ENCODE results near the gene LRFN2.

The LRFN2 gene

DNA sequence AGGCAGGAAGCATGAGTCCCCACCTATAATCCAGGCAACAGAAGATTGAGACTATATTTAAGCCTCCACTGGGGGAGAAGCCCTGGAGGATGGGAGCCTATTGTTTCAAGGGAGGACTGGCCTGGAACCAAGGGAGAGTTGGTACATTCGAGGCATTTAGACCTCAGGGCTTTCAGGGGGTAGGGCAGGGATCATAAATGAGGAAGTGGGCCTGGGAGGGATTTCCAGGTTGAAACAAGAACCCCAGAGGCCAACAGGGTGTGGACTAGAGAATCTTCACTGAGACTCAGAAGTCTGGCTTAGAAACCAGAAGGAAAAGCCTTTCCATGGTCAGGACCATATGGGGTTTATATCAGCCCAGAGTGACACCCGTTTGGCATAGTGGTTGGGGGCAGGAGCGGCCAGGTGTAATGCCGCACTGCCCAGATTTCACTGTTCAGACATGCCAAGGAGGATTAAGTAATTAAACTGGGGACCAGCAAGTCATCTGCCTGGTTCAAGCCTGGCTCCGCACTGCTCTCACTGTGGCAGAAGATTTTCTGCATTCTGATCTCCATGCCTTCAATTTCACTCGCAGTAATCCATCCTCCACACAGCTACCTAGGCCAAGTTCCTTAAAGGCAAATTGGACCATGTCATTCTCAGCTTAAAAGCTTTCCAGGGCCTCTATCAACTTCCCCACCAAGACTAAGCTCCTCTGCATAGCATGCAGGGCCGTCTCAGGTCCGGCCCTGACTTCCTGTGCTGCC lies 17.8 kb downstream of the LRFN2 start:
- in situ Hi-C loops (cut with HindIII; ENCODE audit: low sequenced_read_pairs), result no loop called here
- DNase-seq (ENCODE audit: low read depth, low spot score), result no peak
- TF ChIP-seq, protein P1, sequence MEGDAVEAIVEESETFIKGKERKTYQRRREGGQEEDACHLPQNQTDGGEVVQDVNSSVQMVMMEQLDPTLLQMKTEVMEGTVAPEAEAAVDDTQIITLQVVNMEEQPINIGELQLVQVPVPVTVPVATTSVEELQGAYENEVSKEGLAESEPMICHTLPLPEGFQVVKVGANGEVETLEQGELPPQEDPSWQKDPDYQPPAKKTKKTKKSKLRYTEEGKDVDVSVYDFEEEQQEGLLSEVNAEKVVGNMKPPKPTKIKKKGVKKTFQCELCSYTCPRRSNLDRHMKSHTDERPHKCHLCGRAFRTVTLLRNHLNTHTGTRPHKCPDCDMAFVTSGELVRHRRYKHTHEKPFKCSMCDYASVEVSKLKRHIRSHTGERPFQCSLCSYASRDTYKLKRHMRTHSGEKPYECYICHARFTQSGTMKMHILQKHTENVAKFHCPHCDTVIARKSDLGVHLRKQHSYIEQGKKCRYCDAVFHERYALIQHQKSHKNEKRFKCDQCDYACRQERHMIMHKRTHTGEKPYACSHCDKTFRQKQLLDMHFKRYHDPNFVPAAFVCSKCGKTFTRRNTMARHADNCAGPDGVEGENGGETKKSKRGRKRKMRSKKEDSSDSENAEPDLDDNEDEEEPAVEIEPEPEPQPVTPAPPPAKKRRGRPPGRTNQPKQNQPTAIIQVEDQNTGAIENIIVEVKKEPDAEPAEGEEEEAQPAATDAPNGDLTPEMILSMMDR (IDR thresholded peaks at IDR 0.05; ENCODE audit: low read depth, low read length), result no peak
- no peak overlapping the region for H3K4me3 ChIP-seq (ENCODE audit: low read depth, low read length)

DNA sequence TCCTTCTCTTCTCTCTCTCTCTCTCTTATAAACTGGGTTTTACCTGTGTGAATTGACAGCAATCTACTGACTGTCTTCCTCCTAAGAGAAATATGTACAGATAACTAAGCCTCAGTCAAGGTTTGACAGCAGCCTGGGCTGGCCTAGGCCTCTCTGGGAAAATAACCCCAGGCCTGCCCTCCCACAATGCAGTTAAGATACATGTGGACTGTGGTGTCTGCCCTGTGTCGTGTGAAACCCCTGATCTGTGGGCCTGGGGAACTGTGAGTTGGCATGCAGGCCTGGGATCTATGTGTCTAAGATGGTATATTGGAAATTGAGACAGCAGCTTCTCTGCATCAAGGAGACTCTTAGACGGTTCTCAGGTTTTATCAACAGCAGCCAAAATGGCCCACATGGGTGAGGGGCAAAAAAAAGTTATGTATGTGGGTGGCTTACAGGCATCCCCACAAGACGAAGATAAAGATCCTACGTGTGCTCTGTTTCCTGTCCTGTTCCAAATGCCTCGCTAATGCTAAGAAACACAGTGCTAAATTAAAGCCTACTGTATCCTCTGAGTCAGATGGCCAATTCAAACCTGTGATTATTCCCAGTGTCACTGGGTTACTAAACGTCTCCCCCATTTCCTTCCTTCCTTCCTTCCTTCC lies 19.0 kb downstream of the LRFN2 start:
- in situ Hi-C loops (cut with HindIII; ENCODE audit: low sequenced_read_pairs), result no loop called here
- TF ChIP-seq, protein P1 (IDR thresholded peaks at IDR 0.05; ENCODE audit: low read depth, low read length), result no peak
- no peak overlapping the region for H3K4me3 ChIP-seq (ENCODE audit: low read depth, low read length)
- DNase-seq (ENCODE audit: low read depth, low spot score), result no peak

DNA sequence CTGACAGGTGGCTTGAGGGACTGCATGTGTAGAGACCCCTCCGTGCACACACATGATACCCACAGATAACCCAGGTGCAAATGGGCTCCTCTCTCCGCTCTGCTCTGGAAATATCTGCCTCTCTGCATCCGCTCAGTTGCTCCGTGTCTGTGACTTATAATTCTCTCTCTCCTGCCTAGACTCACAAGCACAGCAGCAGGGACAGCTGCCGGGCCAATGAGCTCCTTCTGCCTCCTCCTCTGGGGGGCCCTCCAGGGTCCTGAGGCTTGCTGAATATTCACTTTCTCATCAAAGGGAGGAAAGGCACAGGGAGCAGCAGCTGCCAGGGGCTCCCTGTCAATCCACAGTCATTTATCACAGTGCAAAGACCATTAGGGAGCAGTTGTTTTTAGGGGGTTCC lies 24.1 kb downstream of the LRFN2 start:
- in situ Hi-C loops (cut with HindIII; ENCODE audit: low sequenced_read_pairs), result no loop called here
- no peak for DNase-seq (ENCODE audit: low read depth, low spot score)
- H3K4me3 ChIP-seq (ENCODE audit: low read depth, low read length), result no peak overlapping the region
- TF ChIP-seq, protein P1 (IDR thresholded peaks at IDR 0.05; ENCODE audit: low read depth, low read length), result no peak

DNA sequence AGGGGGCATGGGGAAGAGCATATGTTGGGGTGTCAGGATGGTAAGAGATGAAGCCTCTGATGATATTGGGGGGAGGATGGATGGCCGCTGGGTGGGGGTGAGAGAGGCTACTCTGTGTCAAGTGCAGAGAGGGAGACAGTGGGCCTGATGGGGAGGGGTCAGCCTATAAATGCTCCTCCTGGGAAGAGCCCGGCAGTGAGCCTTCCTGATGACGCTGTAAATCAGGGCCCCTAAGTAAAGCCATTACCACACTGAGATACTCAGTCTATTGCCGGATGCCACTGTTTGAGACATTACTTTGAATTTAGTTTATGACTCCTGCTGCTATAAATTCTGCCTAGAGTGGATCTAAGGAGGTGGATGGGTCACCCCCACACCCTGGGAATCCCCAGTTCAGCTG lies 28.1 kb downstream of the LRFN2 start:
- DNase-seq (ENCODE audit: low read depth, low spot score), result no peak
- H3K4me3 ChIP-seq (ENCODE audit: low read depth, low read length), result no peak overlapping the region
- in situ Hi-C loops (cut with HindIII; ENCODE audit: low sequenced_read_pairs), result no loop called here
- TF ChIP-seq, protein P1 (IDR thresholded peaks at IDR 0.05; ENCODE audit: low read depth, low read length), result no peak

DNA sequence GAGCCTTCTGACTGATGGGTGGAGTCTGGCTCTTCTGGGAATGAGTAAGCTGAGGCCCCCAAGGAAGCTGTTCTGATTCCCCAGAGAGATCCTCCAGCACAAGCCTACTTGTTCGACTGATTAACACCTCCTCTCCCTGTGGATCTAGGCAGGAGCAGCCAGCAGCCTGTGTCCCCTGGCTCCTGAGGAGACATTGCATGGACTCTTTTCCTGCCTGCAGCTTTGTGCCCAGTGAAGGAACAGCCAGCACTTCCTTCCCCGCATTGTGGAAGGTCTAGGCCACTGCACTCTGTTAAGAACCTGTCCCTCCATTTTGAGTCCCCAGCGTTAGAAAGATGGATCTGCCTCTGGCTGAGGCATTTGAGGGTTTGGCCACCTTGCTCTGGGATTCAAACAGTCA lies 29.1 kb downstream of the LRFN2 start:
- in situ Hi-C loops (cut with HindIII; ENCODE audit: low sequenced_read_pairs), result no loop called here
- no peak for DNase-seq (ENCODE audit: low read depth, low spot score)
- H3K4me3 ChIP-seq (ENCODE audit: low read depth, low read length), result no peak overlapping the region
- TF ChIP-seq, protein P1 (IDR thresholded peaks at IDR 0.05; ENCODE audit: low read depth, low read length), result no peak

DNA sequence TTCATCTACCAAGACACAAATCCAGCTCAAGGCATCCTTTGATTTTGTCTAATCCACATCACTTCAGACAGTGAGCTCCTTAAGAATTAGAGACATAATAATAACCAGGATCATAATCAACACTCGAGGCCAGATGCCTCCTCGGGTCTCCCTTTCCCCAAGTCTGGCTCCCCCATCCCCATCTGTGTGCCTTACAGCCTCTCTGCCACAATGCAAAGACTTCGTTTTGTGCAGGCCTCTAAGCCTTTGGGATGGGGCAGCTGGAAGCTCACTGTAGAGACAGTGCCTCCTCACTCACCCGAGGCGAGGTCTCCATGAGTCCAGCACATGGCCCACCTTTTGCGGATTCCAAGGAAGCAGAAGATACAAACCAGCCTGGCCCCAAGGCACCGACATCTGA lies 30.3 kb downstream of the LRFN2 start:
- TF ChIP-seq, protein P1 (IDR thresholded peaks at IDR 0.05; ENCODE audit: low read depth, low read length), result no peak
- H3K4me3 ChIP-seq (ENCODE audit: low read depth, low read length), result no peak overlapping the region
- no peak for DNase-seq (ENCODE audit: low read depth, low spot score)
- in situ Hi-C loops (cut with HindIII; ENCODE audit: low sequenced_read_pairs), result no loop called here

Data from astrocyte of the spinal cord (primary cell).